GM21717 (cell line): ENCODE results near the gene PTPN22.

Experiments
- ATAC-seq: cut with Tn5 transposase; IDR thresholded peaks from one replicate; pipeline ENCODE4 v1.9.1; 2021; ENCODE audit warnings: mild to moderate bottlenecking, moderate library complexity; ENCODE audit not compliant: unreplicated experiment

Gene PTPN22

DNA sequence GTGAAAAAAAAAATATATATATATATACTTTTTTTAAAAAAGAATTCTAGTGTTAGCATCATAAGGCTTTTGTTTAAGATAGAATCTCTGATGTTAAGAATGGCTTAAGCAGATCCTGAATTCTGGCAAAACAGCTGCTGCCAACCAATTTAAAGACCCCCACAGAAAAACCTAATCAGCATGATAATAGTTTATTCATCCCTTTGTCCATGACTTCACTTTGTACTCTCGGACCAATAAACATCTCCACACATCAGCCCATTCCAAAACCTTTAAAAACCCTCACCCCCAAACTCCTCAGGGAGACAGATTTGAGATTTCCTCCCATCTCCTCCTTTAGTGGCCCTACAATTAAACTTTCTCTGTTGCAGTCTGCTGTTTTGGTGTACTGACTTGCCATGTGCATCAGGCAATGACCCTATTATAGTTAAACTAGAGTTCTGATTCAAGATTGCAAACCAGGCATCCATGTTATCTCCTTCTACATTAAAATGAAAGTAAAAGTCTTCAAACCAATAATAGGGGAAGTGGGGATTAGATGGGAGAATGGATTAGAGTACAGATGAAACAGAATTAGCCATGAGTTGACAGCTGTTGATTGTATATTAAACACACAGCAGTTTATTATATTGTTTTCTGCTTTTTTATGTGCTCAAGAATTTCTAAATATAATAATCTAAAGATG lies 102.5 kb downstream of the PTPN22 start:
- ATAC-seq = no peak

DNA sequence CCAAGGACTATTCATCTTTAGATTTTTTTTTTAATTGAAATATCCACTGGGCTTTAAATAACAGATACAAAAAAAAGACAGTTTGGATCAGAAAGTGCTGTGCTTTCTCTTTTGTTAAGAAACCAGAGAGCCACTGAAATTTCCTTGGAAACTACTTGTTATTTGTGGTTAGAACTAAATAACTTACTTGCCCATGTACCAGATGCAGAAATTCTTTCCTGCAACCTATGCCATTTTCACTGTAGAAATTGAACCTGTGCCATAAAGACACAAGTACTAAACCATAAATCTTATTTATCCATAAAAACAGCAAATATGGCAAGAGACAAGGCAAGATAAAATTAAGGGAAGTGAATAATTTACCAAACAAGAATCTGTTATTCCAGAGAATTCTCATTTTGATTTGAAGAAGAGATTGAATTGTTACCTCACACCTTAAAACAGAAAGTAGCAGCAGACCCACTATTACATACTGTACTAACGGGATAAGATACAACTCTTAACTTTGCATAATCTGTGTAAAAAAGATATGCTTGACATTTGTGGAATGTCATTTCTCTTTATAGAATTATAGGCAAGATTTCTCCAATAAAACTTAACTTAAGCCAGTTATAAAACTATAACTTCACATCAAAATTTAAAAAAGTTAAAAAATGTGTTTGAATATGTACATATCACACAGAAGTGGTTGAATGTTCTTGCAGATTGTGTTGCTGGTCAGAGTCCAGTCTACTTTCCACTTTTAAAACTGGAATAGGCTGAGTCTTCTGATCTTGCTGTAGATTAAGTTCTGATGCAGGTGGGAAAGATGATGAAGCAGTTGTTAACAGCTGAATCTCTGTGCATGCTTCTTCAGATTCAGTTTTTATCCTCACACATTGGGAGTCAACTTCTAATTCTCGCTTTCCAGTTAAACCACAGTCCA lies 105.9 kb downstream of the PTPN22 start:
- no peak for ATAC-seq
